Measurements from ENCODE around the gene UNC13A. TPM values are rescaled to one million over a fixed set of nuclear protein-coding genes. Genes with fewer than 3 reads are reported as not detected.

UNC13A gene
- 0.11 and 0.39 TPM in 2 replicates for total RNA-seq

GRCh38 chr19:17687857-17688784 is at the start of gene UNC13A:
TSS of gene UNC13A (minus strand) at chr19:17688354. CDS start at chr19:17688199, 155 bp downstream.

GRCh38 chr19:17718947-17719711 is 31.0 kb upstream of the UNC13A start, which contains the start of gene MAP1S:
TSS of gene MAP1S (plus strand) at chr19:17719480. CDS start at chr19:17719503, 23 bp downstream.

GRCh38 chr19:17555480-17555928 is 132.7 kb downstream of the UNC13A start, which contains the start of gene COLGALT1:
TSS of gene COLGALT1 (plus strand) at chr19:17555649. CDS start at chr19:17555714, 65 bp downstream.

Other genes starting within 250 kb of the UNC13A start
- gene TMEM221, start 239.7 kb downstream of the UNC13A start, total RNA-seq = not detected in 2 replicates
- not detected in 2 replicates for gene NXNL1, start 227.4 kb downstream of the UNC13A start, total RNA-seq
- 21.7 and 25.9 TPM in 2 replicates for gene SLC27A1, start 217.8 kb downstream of the UNC13A start, total RNA-seq
- gene PGLS, start 176.7 kb downstream of the UNC13A start, total RNA-seq = 99.3 and 118 TPM in 2 replicates
- 57.7 and 155 TPM in 2 replicates for gene COLGALT1, start 132.7 kb downstream of the UNC13A start, total RNA-seq
- gene MAP1S, start 31.1 kb upstream of the UNC13A start, total RNA-seq = 14.1 and 16.2 TPM in 2 replicates
- gene FCHO1, start 63.1 kb upstream of the UNC13A start, total RNA-seq = 1.6 and 2.0 TPM in 2 replicates
- gene B3GNT3, start 106.8 kb upstream of the UNC13A start, total RNA-seq = 7.1 and 10.4 TPM in 2 replicates
- 0.22 TPM in 1 of 2 replicates, not detected in the other for gene INSL3, start 133.2 kb upstream of the UNC13A start, total RNA-seq
- gene JAK3, start 159.6 kb upstream of the UNC13A start, total RNA-seq = 6.0 and 10.6 TPM in 2 replicates
- gene RPL18A, start 171.6 kb upstream of the UNC13A start, total RNA-seq = 1,286 and 1,916 TPM in 2 replicates
- under 0.01 TPM in 1 of 2 replicates, not detected in the other for gene SLC5A5, start 183.6 kb upstream of the UNC13A start, total RNA-seq
- 16.9 and 44.1 TPM in 2 replicates for gene CCDC124, start 244.7 kb upstream of the UNC13A start, total RNA-seq